ENCODE data around the gene SPATA2. TPM values are rescaled to one million over a fixed set of nuclear protein-coding genes. Genes with fewer than 3 reads are reported as not detected.

SPATA2 gene
- total and polyA plus RNA-seq, 7 donors = 6.7 to 16.3 (median 8.1) TPM

- WGBS, 3 donors = 83 to 88% (median 84%) methylated on average over 28 to 29 of the region's 29 CpGs
- peak in 1 of 4 donors; percentile 20 for ATAC-seq
- peaks cover 4% of the 10 kb centered on the region for H3K4me1 ChIP-seq
- TF ChIP-seq, protein P1, sequence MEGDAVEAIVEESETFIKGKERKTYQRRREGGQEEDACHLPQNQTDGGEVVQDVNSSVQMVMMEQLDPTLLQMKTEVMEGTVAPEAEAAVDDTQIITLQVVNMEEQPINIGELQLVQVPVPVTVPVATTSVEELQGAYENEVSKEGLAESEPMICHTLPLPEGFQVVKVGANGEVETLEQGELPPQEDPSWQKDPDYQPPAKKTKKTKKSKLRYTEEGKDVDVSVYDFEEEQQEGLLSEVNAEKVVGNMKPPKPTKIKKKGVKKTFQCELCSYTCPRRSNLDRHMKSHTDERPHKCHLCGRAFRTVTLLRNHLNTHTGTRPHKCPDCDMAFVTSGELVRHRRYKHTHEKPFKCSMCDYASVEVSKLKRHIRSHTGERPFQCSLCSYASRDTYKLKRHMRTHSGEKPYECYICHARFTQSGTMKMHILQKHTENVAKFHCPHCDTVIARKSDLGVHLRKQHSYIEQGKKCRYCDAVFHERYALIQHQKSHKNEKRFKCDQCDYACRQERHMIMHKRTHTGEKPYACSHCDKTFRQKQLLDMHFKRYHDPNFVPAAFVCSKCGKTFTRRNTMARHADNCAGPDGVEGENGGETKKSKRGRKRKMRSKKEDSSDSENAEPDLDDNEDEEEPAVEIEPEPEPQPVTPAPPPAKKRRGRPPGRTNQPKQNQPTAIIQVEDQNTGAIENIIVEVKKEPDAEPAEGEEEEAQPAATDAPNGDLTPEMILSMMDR (IDR thresholded peaks at IDR 0.05) = no peak
- H3K27me3 ChIP-seq (ENCODE audit: insufficient read depth in 3 of 3, low read length in 2 of 3) = no peaks in the 10 kb centered on the region
- no peak overlapping the region for H3K27ac ChIP-seq
- H3K9me3 ChIP-seq = no peaks in the 10 kb centered on the region
- no peak for DNase-seq
- peaks cover 4 to 87% of the 10 kb centered on the region in 2 donors for H3K36me3 ChIP-seq (ENCODE audit: insufficient read depth in 1 of 2, low read depth in 1 of 2)
- intact Hi-C loops (cut with DNase I) = loop anchor here in 1 of 2 donors (10.0 kb wide), 1 partner anchor 548 kb away; no protein-coding TSS in a partner anchor
- no peak overlapping the region for H3K4me3 ChIP-seq
Observed at GRCh38 chr20:49882171-49882970, 33.0 kb downstream of the SPATA2 start.

DNA sequence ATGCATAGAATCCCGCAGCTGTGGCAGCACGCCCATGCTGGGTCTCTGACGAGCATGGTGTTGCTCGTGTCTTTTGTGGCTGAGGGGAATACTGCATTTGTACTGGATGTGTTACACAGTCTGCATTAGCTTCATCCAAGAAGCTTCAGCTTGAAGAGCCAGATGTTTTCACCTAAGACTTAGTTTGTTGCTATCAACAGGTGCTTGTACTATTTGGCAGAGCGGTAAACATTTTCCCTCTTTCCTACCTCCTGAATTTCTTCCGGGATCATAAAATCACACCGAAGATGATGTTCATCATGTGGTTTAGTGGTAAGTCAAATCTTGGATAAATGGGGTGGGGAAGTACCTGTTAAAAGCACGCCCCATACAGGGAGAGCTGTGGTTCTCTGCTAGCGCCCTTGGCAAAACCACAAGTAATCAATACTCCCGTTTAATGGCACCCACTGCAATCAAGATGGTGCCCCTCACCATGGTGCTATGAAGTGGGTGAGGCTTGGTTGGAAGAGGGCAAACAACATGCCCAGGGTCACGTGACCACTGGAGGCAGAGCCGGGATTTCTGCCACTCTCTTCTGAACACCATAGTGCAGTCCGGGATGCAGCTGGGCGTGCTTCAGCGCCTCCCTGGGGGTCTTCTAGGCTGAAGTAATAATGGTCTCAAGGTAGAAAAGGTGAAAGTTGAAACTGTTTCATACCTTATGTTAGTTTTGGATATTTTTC lies 34.4 kb downstream of the SPATA2 start:
- DNase-seq = no peak
- intact Hi-C loops (cut with DNase I) = loop anchor here in 1 of 2 donors (10.0 kb wide), 1 partner anchor 546 kb away; no protein-coding TSS in a partner anchor
- H3K9me3 ChIP-seq = no peaks in the 10 kb centered on the region
- H3K36me3 ChIP-seq (ENCODE audit: insufficient read depth in 1 of 2, low read depth in 1 of 2) = peaks cover 7 to 88% of the 10 kb centered on the region in 2 donors
- H3K4me1 ChIP-seq = no peaks in the 10 kb centered on the region
- ATAC-seq = peak in 1 of 4 donors; percentile 19
- no peak overlapping the region for H3K27ac ChIP-seq
- WGBS, 3 donors = 85 to 90% (median 88%) methylated on average over 15 of the region's 15 CpGs
- H3K4me3 ChIP-seq = no peak overlapping the region
- TF ChIP-seq, protein P1 (IDR thresholded peaks at IDR 0.05) = no peak
- no peaks in the 10 kb centered on the region for H3K27me3 ChIP-seq (ENCODE audit: insufficient read depth in 3 of 3, low read length in 2 of 3)

- WGBS, 3 donors = 70 to 88% (median 81%) methylated on average over 3 of the region's 3 CpGs
- ATAC-seq = no peak
- no peak for DNase-seq
- no peaks in the 10 kb centered on the region for H3K4me1 ChIP-seq
- no peaks in the 10 kb centered on the region for H3K9me3 ChIP-seq
- TF ChIP-seq, protein P1 (IDR thresholded peaks at IDR 0.05) = no peak
- no peak overlapping the region for H3K4me3 ChIP-seq
- H3K36me3 ChIP-seq (ENCODE audit: insufficient read depth in 1 of 2, low read depth in 1 of 2) = peaks cover 7 to 87% of the 10 kb centered on the region in 2 donors
- intact Hi-C loops (cut with DNase I) = loop anchor here in 1 of 2 donors (10.0 kb wide), 1 partner anchor 545 kb away; no protein-coding TSS in a partner anchor
- H3K27ac ChIP-seq = no peak overlapping the region
- H3K27me3 ChIP-seq (ENCODE audit: insufficient read depth in 3 of 3, low read length in 2 of 3) = no peaks in the 10 kb centered on the region
Observed at GRCh38 chr20:49880177-49880576, 35.2 kb downstream of the SPATA2 start.

- Histone ChIP-seq H3K4me1 (no peaks in the 10 kb centered on the region), H3K27ac (no peak overlapping the region), H3K27me3 (ENCODE audit: insufficient read depth in 3 of 3, low read length in 2 of 3) (no peaks in the 10 kb centered on the region), H3K9me3 (no peaks in the 10 kb centered on the region), H3K36me3 (ENCODE audit: insufficient read depth in 1 of 2, low read depth in 1 of 2) (peaks cover 7 to 85% of the 10 kb centered on the region in 2 donors), H3K4me3 (no peak overlapping the region)
- WGBS, 3 donors = 100% methylated on average over 1 of the region's 1 CpG
- intact Hi-C loops (cut with DNase I) = no loop called here
- TF ChIP-seq, protein P1 (IDR thresholded peaks at IDR 0.05) = no peak
- no peak for DNase-seq
- no peak for ATAC-seq
Observed at GRCh38 chr20:49878977-49879376, 36.4 kb downstream of the SPATA2 start.

All from psoas muscle (tissue), 8 donors.